H9 (cell line): ENCODE data around the gene EGR4. TPM values are rescaled to one million over a fixed set of nuclear protein-coding genes. Genes with fewer than 3 reads are reported as not detected.

Source experiments
- DNase-seq: peaks from one replicate; pipeline ENCODE4 v3.0.0-alpha.2; 2017
- H2AFZ ChIP-seq: one replicate; pipeline ENCODE4 v1.6.1; 2013; ENCODE audit warnings: mild to moderate bottlenecking, low read length, control low read depth, moderate library complexity
- H2AK5ac ChIP-seq: 2 replicates; pipeline ENCODE4 v1.6.1; 2013; ENCODE audit warnings: low read length, control low read depth, mixed read lengths; ENCODE audit not compliant: insufficient read length
- H2BK120ac ChIP-seq: one replicate; pipeline ENCODE4 v1.6.1; 2013; ENCODE audit warnings: low read depth, mild to moderate bottlenecking, low read length, control low read depth, inconsistent platforms; ENCODE audit not compliant: poor library complexity, severe bottlenecking
- H2BK12ac ChIP-seq: 2 replicates; pipeline ENCODE4 v1.6.1; 2013; ENCODE audit warnings: low read length, control low read depth, mixed read lengths, low read depth; ENCODE audit not compliant: insufficient read length
- H2BK15ac ChIP-seq: 2 replicates; pipeline ENCODE4 v1.6.1; 2013; ENCODE audit warnings: low read depth, low read length, control low read depth
- H2BK20ac ChIP-seq: one replicate; pipeline ENCODE4 v1.6.1; 2013; ENCODE audit warnings: low read depth, mild to moderate bottlenecking, low read length, control low read depth, inconsistent platforms; ENCODE audit not compliant: poor library complexity, severe bottlenecking
- H2BK5ac ChIP-seq: 2 replicates; pipeline ENCODE4 v1.6.1; 2013; ENCODE audit warnings: low read length, control low read depth, mixed read lengths; ENCODE audit not compliant: insufficient read length
- H3K14ac ChIP-seq: 2 replicates; pipeline ENCODE4 v1.6.1; 2013; ENCODE audit warnings: low read length, control low read depth; ENCODE audit not compliant: insufficient read depth
- H3K18ac ChIP-seq: 2 replicates; pipeline ENCODE4 v1.6.1; 2013; ENCODE audit warnings: low read depth, mild to moderate bottlenecking, mixed read lengths, low read length, control low read depth; ENCODE audit not compliant: insufficient read length
- H3K23ac ChIP-seq: 2 replicates; pipeline ENCODE4 v1.6.1; 2013; ENCODE audit warnings: low read length, control low read depth, mixed read lengths, low read depth; ENCODE audit not compliant: insufficient read length
- H3K23me2 ChIP-seq: 2 replicates; pipeline ENCODE4 v1.6.1; 2013; ENCODE audit warnings: low read depth, mild to moderate bottlenecking, mixed read lengths, low read length, control low read depth; ENCODE audit not compliant: insufficient read length, poor library complexity, severe bottlenecking
- H3K27ac ChIP-seq: 2 replicates; pipeline ENCODE4 v1.5.1; 2013; ENCODE audit warnings: low read length, control low read depth, mixed read lengths, low read depth; ENCODE audit not compliant: insufficient read length
- H3K27me3 ChIP-seq: 2 replicates; pipeline ENCODE4 v1.6.1; 2013; ENCODE audit warnings: low read length, control low read depth, inconsistent platforms; ENCODE audit not compliant: insufficient read depth
- H3K4ac ChIP-seq: 2 replicates; pipeline ENCODE4 v1.6.1; 2013; ENCODE audit warnings: low read depth, mild to moderate bottlenecking, control low read depth, inconsistent platforms, low read length, moderate library complexity
- H3K4me1 ChIP-seq: 2 replicates; pipeline ENCODE4 v1.6.1; 2013; ENCODE audit warnings: low read length, control low read depth, inconsistent platforms; ENCODE audit not compliant: insufficient read depth
- H3K4me2 ChIP-seq: 2 replicates; pipeline ENCODE4 v1.6.1; 2013; ENCODE audit warnings: low read length, control low read depth, mixed read lengths; ENCODE audit not compliant: insufficient read length, insufficient read depth
- H3K56ac ChIP-seq: 2 replicates; pipeline ENCODE4 v1.6.1; 2013; ENCODE audit warnings: low read depth, mild to moderate bottlenecking, mixed read lengths, low read length, control low read depth; ENCODE audit not compliant: insufficient read length
- H3K79me1 ChIP-seq: 2 replicates; pipeline ENCODE4 v1.6.1; 2013; ENCODE audit warnings: low read depth, mild to moderate bottlenecking, moderate library complexity, low read length, control low read depth, inconsistent platforms; ENCODE audit not compliant: insufficient read depth, poor library complexity, severe bottlenecking
- H3K79me2 ChIP-seq: 2 replicates; pipeline ENCODE4 v1.6.1; 2013; ENCODE audit warnings: low read length, control low read depth, inconsistent platforms; ENCODE audit not compliant: insufficient read depth
- H3K9ac ChIP-seq: 2 replicates; pipeline ENCODE4 v1.6.1; 2013; ENCODE audit warnings: low read length, control low read depth, mixed read lengths; ENCODE audit not compliant: insufficient read length; ENCODE audit errors: extremely low read depth
- H3K9me3 ChIP-seq: one replicate; pipeline ENCODE4 v1.6.1; 2013; ENCODE audit warnings: low read depth, low read length, inconsistent platforms; ENCODE audit not compliant: control insufficient read depth
- H3T11ph ChIP-seq: one replicate; pipeline ENCODE4 v1.6.1; 2013; ENCODE audit warnings: mild to moderate bottlenecking, low read length, control low read depth, inconsistent platforms
- H4K20me1 ChIP-seq: one replicate; pipeline ENCODE4 v1.6.1; 2013; ENCODE audit not compliant: control insufficient read depth, insufficient read length, insufficient read depth
- H4K5ac ChIP-seq: 2 replicates; pipeline ENCODE4 v1.6.1; 2013; ENCODE audit warnings: low read depth, mild to moderate bottlenecking, mixed read lengths, low read length, control low read depth; ENCODE audit not compliant: insufficient read length
- H4K8ac ChIP-seq: replicated peaks from 2 replicates; pipeline ENCODE4 v1.6.1; 2013; ENCODE audit warnings: low read length, control low read depth, mixed read lengths, low read depth; ENCODE audit not compliant: insufficient read length
- H4K91ac ChIP-seq: 2 replicates; pipeline ENCODE4 v1.6.1; 2013; ENCODE audit warnings: low read depth, mild to moderate bottlenecking, moderate library complexity, mixed read lengths, low read length, control low read depth; ENCODE audit not compliant: insufficient read length
- H3K27ac Mint-ChIP-seq, 3 experiments: 2 replicates in 2 of 3; 3 replicates in 1 of 3; pipeline ENCODE4 v1.8.0; 2020 to 2021; ENCODE audit warnings: mixed read lengths in 3 of 3, mild to moderate bottlenecking in 1 of 3, moderate library complexity in 1 of 3
- H3K27me3 Mint-ChIP-seq: 2 replicates; pipeline ENCODE4 v1.8.0; 2021; ENCODE audit warnings: low read depth, mild to moderate bottlenecking, moderate library complexity, mixed read lengths
- H3K36me3 Mint-ChIP-seq, 3 experiments: 2 replicates in 2 of 3; 3 replicates in 1 of 3; pipeline ENCODE4 v1.8.0; 2020 to 2021; ENCODE audit warnings: low read depth in 3 of 3, mixed read lengths in 3 of 3; ENCODE audit not compliant: insufficient read depth in 1 of 3
- H3K4me1 Mint-ChIP-seq, 2 experiments: 2 replicates each; pipeline ENCODE4 v1.8.0; 2020; ENCODE audit warnings: mixed read lengths in 2 of 2
- H3K4me3 Mint-ChIP-seq, 2 experiments: 2 replicates in 1 of 2; 3 replicates in 1 of 2; pipeline ENCODE4 v1.8.0; 2020 to 2021; ENCODE audit warnings: mild to moderate bottlenecking in 2 of 2, mixed read lengths in 2 of 2, moderate library complexity in 1 of 2
- H3K9me3 Mint-ChIP-seq, 2 experiments: 2 replicates in 1 of 2; 3 replicates in 1 of 2; pipeline ENCODE4 v1.8.0; 2020; ENCODE audit warnings: mild to moderate bottlenecking in 2 of 2, mixed read lengths in 2 of 2, moderate library complexity in 1 of 2
- total RNA-seq: library from RNA; stranded (reverse); gene quantifications from 2 replicates; pipeline ENCODE4 v1.2.1, GENCODE V29; 2021
- TF ChIP-seq, protein P1 (sequence below): fragments of 200-600 bp; sonication (generic); conservative IDR thresholded peaks from 3 replicates; pipeline ENCODE4 v1.8.0; 2021; ENCODE audit warnings: antibody characterized with exemption, mild to moderate bottlenecking

Gene EGR4
- total RNA-seq, 1 experiment from 2014 or later: 0.85 TPM

DNA sequence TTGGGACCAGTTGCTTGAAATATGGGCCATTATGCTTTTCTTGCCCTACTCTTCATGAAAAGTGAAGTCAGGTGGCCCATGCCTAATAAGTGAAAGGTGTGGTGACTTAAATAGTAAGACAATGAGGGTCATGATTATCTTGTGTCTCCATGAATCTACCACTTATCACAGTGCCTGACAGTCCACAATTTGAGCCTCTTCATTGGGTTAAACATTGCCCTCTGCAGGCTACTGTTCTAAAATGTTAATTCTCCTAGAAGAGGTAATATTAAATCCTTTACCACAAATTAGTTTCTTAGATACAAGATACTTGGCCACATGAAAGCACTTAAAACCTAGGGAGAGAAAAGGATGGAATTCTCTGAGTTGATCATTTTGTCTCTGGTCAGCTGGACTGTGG is 4.0 kb downstream of the EGR4 start:
- Mint-ChIP-seq H3K27ac (no peak overlapping the region), H3K4me3 (peak overlapping the region in 1 of 2 experiments; percentile 1; a peak in 1 of 5 replicates), H3K27me3 (peaks cover 92% of the 10 kb centered on the region), H3K9me3 (peaks cover 0 to 2% of the 10 kb centered on the region in 2 experiments; a peak in 2 of 5 replicates), H3K36me3 (no peaks in the 10 kb centered on the region; a peak in 1 of 7 replicates), H3K4me1 (peaks cover 15 to 20% of the 10 kb centered on the region in 2 experiments)
- Histone ChIP-seq H2BK12ac (no peak overlapping the region), H3K4ac (no peak overlapping the region), H3T11ph (no peak overlapping the region), H3K23ac (no peak overlapping the region), H2BK15ac (no peak overlapping the region), H3K79me1 (no peaks in the 10 kb centered on the region), H3K14ac (no peak overlapping the region), H2BK120ac (no peak overlapping the region), H4K8ac (no peak overlapping the region), H4K5ac (no peak overlapping the region), H4K20me1 (no peaks in the 10 kb centered on the region), H2BK20ac (no peak overlapping the region), H3K56ac (no peak overlapping the region), H3K9ac (no peak overlapping the region), H4K91ac (no peak overlapping the region), H3K79me2 (no peaks in the 10 kb centered on the region), H3K27me3 (peaks cover 28% of the 10 kb centered on the region), H3K9me3 (no peaks in the 10 kb centered on the region), H3K4me2 (no peak overlapping the region), H3K4me1 (peaks cover 3% of the 10 kb centered on the region; the same call in 1 of the 2 replicates), H2AK5ac (no peak overlapping the region), H3K27ac (no peak overlapping the region), H3K23me2 (peaks cover 22% of the 10 kb centered on the region), H2BK5ac (no peak overlapping the region), H2AFZ (no peak overlapping the region), H3K18ac (no peak overlapping the region)
- TF ChIP-seq, protein P1, sequence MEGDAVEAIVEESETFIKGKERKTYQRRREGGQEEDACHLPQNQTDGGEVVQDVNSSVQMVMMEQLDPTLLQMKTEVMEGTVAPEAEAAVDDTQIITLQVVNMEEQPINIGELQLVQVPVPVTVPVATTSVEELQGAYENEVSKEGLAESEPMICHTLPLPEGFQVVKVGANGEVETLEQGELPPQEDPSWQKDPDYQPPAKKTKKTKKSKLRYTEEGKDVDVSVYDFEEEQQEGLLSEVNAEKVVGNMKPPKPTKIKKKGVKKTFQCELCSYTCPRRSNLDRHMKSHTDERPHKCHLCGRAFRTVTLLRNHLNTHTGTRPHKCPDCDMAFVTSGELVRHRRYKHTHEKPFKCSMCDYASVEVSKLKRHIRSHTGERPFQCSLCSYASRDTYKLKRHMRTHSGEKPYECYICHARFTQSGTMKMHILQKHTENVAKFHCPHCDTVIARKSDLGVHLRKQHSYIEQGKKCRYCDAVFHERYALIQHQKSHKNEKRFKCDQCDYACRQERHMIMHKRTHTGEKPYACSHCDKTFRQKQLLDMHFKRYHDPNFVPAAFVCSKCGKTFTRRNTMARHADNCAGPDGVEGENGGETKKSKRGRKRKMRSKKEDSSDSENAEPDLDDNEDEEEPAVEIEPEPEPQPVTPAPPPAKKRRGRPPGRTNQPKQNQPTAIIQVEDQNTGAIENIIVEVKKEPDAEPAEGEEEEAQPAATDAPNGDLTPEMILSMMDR: peak; percentile 20; the same call in 2 of the 3 replicates
- no peak for DNase-seq
